HepG2 (cell line): ENCODE measurements around the gene RCOR1. TPM values are rescaled to one million over a fixed set of nuclear protein-coding genes. Genes with fewer than 3 reads are reported as not detected.

Source experiments
- CERS6 ChIP-seq: sonication (generic); formaldehyde crosslinking; IDR thresholded peaks from 2 replicates; pipeline ENCODE4 v1.5.0; 2020; ENCODE audit warnings: missing genetic modification reagents
- DMAP1 ChIP-seq: IDR thresholded peaks from 2 replicates; pipeline ENCODE4 v1.6.1; 2016
- FOXK1 ChIP-seq: sonication (generic); formaldehyde crosslinking; IDR thresholded peaks from 2 replicates; pipeline ENCODE4 v1.4.0; 2020; ENCODE audit warnings: low read depth, missing genetic modification reagents, borderline replicate concordance
- FOXO1 ChIP-seq: sonication (generic); formaldehyde crosslinking; IDR thresholded peaks from 2 replicates; pipeline ENCODE4 v1.4.0; 2020; ENCODE audit warnings: missing genetic modification reagents
- JDP2 ChIP-seq: sonication (generic); formaldehyde crosslinking; IDR thresholded peaks from 2 replicates; pipeline ENCODE4 v1.8.1; 2022; ENCODE audit warnings: missing genetic modification reagents, borderline replicate concordance
- JUND ChIP-seq: sonication (generic); formaldehyde crosslinking; IDR thresholded peaks from 2 replicates; pipeline ENCODE4 v1.8.0; 2022; ENCODE audit warnings: mild to moderate bottlenecking, missing genetic modification reagents
- MIER3 ChIP-seq: IDR thresholded peaks from 2 replicates; pipeline ENCODE4 v1.6.1; 2016; ENCODE audit warnings: missing compliant biosample characterization, borderline replicate concordance
- REL ChIP-seq: sonication (generic); formaldehyde crosslinking; conservative IDR thresholded peaks from 2 replicates; pipeline ENCODE4 v1.8.0; 2022; ENCODE audit warnings: mild to moderate bottlenecking, missing genetic modification reagents, moderate library complexity
- REST ChIP-seq, 2 experiments: IDR thresholded peaks; 2 replicates each; pipeline ENCODE4 v1.6.1; 2011 to 2012; ENCODE audit warnings: low read length in 2 of 2, borderline replicate concordance in 1 of 2, low read depth in 1 of 2, mild to moderate bottlenecking in 1 of 2, moderate library complexity in 1 of 2
- TFDP1 ChIP-seq: IDR thresholded peaks from 2 replicates; pipeline ENCODE4 v1.6.1; 2016; ENCODE audit warnings: missing compliant biosample characterization, missing genetic modification reagents, borderline replicate concordance
- ZBTB4 ChIP-seq: sonication (generic); formaldehyde crosslinking; IDR thresholded peaks from 2 replicates; pipeline ENCODE4 v1.4.0; 2020; ENCODE audit warnings: missing genetic modification reagents, mild to moderate bottlenecking, borderline replicate concordance
- ZNF253 ChIP-seq: sonication (generic); formaldehyde crosslinking; IDR thresholded peaks from 2 replicates; pipeline ENCODE4 v1.8.0; 2022; ENCODE audit warnings: mild to moderate bottlenecking, missing genetic modification reagents, borderline replicate concordance
- ZNF280B ChIP-seq: sonication (generic); formaldehyde crosslinking; IDR thresholded peaks from 2 replicates; pipeline ENCODE4 v1.5.0; 2020; ENCODE audit warnings: missing genetic modification reagents, mild to moderate bottlenecking, borderline replicate concordance
- ZNF577 ChIP-seq: sonication (generic); formaldehyde crosslinking; IDR thresholded peaks from 2 replicates; pipeline ENCODE4 v1.4.0; 2020; ENCODE audit warnings: mild to moderate bottlenecking, low read depth, missing genetic modification reagents, borderline replicate concordance
- polyA plus RNA-seq, 8 experiments: library from polyadenylated mRNA; depleted of rRNA in 3 of 8; stranded (reverse) in 7 of 8; unstranded in 1 of 8; fragments of >200 nt; fragmentation: Illumina TruSeq in 4 of 8; extraction: Trizol in 4 of 8; gene quantifications; 2 replicates each; pipeline versions ENCODE4 v1.2.1 to v1.2.3, GENCODE V29; 2011 to 2016; ENCODE audit warnings: low read depth in 4 of 8, missing spikeins in 1 of 8, mixed read lengths in 1 of 8; ENCODE audit not compliant: insufficient read depth in 1 of 8
- total RNA-seq, 5 experiments: library from RNA; depleted of rRNA; stranded (reverse); fragments of >200 nt; fragmentation: Illumina TruSeq; extraction: Trizol; gene quantifications; 2 replicates each; pipeline ENCODE4 v1.2.3, GENCODE V29; 2016; ENCODE audit warnings: low read depth in 1 of 5
- TF ChIP-seq, protein P1 (sequence below): sonication (generic); formaldehyde crosslinking; IDR thresholded peaks from 2 replicates; pipeline ENCODE4 v1.8.0; 2022; ENCODE audit warnings: missing genetic modification reagents, mild to moderate bottlenecking, inconsistent platforms, borderline replicate concordance

RCOR1 gene
- total and polyA plus RNA-seq, 2 of the 13 experiments (the other 11 are each of a cell fraction or from before 2014, with no cell fraction given) = 10.2 to 11.1 TPM

GRCh38 chr14:102584871-102585869, 7.3 kb upstream of the RCOR1 start (continued):
- TF ChIP-seq REST (IDR thresholded peaks at IDR 0.05; ENCODE audit: borderline replicate concordance in 1 of 2, low read depth in 1 of 2, low read length in 2 of 2) (no peak), FOXK1 (CRISPR knock-in tag) (no peak), JDP2 (CRISPR knock-in tag) (no peak), MIER3 (CRISPR knock-in tag) (no peak), DMAP1 (no peak), ZNF577 (CRISPR knock-in tag) (no peak), ZBTB4 (CRISPR knock-in tag) (no peak), TFDP1 (CRISPR knock-in tag) (no peak), ZNF280B (no peak), FOXO1 (no peak), ZNF253 (CRISPR knock-in tag) (no peak), CERS6 (CRISPR knock-in tag) (no peak), JUND (CRISPR knock-in tag) (no peak), REL (CRISPR knock-in tag) (no peak)
- TF ChIP-seq, protein P1, sequence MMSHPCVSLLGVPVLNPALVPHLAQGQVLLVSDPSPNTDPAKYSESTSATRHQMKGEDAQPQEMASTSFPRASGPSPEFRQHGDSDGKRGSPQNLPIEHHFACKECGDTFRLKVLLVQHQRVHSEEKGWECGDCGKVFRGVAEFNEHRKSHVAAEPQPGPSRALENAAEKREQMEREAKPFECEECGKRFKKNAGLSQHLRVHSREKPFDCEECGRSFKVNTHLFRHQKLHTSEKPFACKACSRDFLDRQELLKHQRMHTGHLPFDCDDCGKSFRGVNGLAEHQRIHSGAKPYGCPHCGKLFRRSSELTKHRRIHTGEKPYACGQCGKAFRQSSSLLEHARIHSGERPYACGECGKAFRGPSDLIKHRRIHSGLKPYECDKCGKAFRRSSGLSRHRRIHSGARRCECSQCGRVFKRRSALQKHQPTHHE (CRISPR knock-in tag) = no peak
